Gastrocnemius medialis (tissue), 4 donors: Measurements from ENCODE around the gene SYT2.

Source experiments
- CTCF ChIP-seq, 5 experiments: fragments of 450-650 bp in 3 of 5; fragments of 200-600 bp in 2 of 5; sonication (generic) in 2 of 5; IDR thresholded peaks in 4 of 5; conservative IDR thresholded peaks in 1 of 5; 1 replicate in 4 of 5; 2 replicates in 1 of 5; pipeline ENCODE4 v1.5.1; 2016 to 2019; ENCODE audit warnings: antibody characterized with exemption in 5 of 5, mild to moderate bottlenecking in 3 of 5, moderate library complexity in 3 of 5
- POLR2A ChIP-seq, 2 donors: fragments of 450-650 bp; IDR thresholded peaks; one replicate each; pipeline ENCODE4 v1.6.1; 2017; ENCODE audit warnings: antibody characterized with exemption in 2 of 2, mild to moderate bottlenecking in 2 of 2, moderate library complexity in 2 of 2

GRCh38 chr1:202623075-202623474 lies 87.2 kb downstream of the SYT2 start:
- TF ChIP-seq CTCF (IDR thresholded peaks at IDR 0.05 in 4 of 5, conservative IDR thresholded peaks at IDR 0.05 in 1 of 5) (no peak), POLR2A (IDR thresholded peaks at IDR 0.05) (no peak)
